ENCODE results near the gene MAPK7.

MAPK7 gene

GRCh38 chr17:19407601-19408345, 29.5 kb downstream of the MAPK7 start:
- in situ Hi-C loops (cut with HindIII; ENCODE audit: low pct_ligation_motif_present, low pct_unique_long_range_greater_than_20kb, low sequenced_read_pairs): no loop called here
- DNase-seq: no peak

GRCh38 chr17:19408346-19408710, 30.0 kb downstream of the MAPK7 start:
- DNase-seq: no peak
- in situ Hi-C loops (cut with HindIII; ENCODE audit: low pct_ligation_motif_present, low pct_unique_long_range_greater_than_20kb, low sequenced_read_pairs): no loop called here

- in situ Hi-C loops (cut with HindIII; ENCODE audit: low pct_ligation_motif_present, low pct_unique_long_range_greater_than_20kb, low sequenced_read_pairs): no loop called here
- no peak for DNase-seq
Observed at GRCh38 chr17:19409066-19409465, 30.8 kb downstream of the MAPK7 start.

GRCh38 chr17:19409509-19409908, 31.2 kb downstream of the MAPK7 start:
- no peak for DNase-seq

GRCh38 chr17:19410091-19410490, 31.8 kb downstream of the MAPK7 start:
- DNase-seq: no peak
- in situ Hi-C loops (cut with HindIII; ENCODE audit: low pct_ligation_motif_present, low pct_unique_long_range_greater_than_20kb, low sequenced_read_pairs): no loop called here

More at GRCh38 chr17:19409509-19409908, 31.2 kb downstream of the MAPK7 start:
- in situ Hi-C loops (cut with HindIII; ENCODE audit: low pct_ligation_motif_present, low pct_unique_long_range_greater_than_20kb, low sequenced_read_pairs): no loop called here

GRCh38 chr17:19410875-19411620, 32.8 kb downstream of the MAPK7 start, which contains the start of gene RNF112:
Gene RNF112, plus strand, starts transcription at chr17:19411232. Its CDS starts 177 bp downstream, at chr17:19411409.
- DNase-seq: no peak
- in situ Hi-C loops (cut with HindIII; ENCODE audit: low pct_ligation_motif_present, low pct_unique_long_range_greater_than_20kb, low sequenced_read_pairs): no loop called here

GRCh38 chr17:19411631-19412030, 33.3 kb downstream of the MAPK7 start:
- DNase-seq: no peak
- in situ Hi-C loops (cut with HindIII; ENCODE audit: low pct_ligation_motif_present, low pct_unique_long_range_greater_than_20kb, low sequenced_read_pairs): no loop called here

GRCh38 chr17:19412510-19412909, 34.2 kb downstream of the MAPK7 start:
- no peak for DNase-seq
- in situ Hi-C loops (cut with HindIII; ENCODE audit: low pct_ligation_motif_present, low pct_unique_long_range_greater_than_20kb, low sequenced_read_pairs): no loop called here

GRCh38 chr17:19412984-19413383, 34.7 kb downstream of the MAPK7 start:
- no peak for DNase-seq
- in situ Hi-C loops (cut with HindIII; ENCODE audit: low pct_ligation_motif_present, low pct_unique_long_range_greater_than_20kb, low sequenced_read_pairs): no loop called here

GRCh38 chr17:19413761-19414160, 35.5 kb downstream of the MAPK7 start:
- in situ Hi-C loops (cut with HindIII; ENCODE audit: low pct_ligation_motif_present, low pct_unique_long_range_greater_than_20kb, low sequenced_read_pairs): no loop called here
- no peak for DNase-seq

GRCh38 chr17:19414396-19415280, 36.3 kb downstream of the MAPK7 start:
- in situ Hi-C loops (cut with HindIII; ENCODE audit: low pct_ligation_motif_present, low pct_unique_long_range_greater_than_20kb, low sequenced_read_pairs): no loop called here
- DNase-seq: no peak

GRCh38 chr17:19415311-19415710, 37.0 kb downstream of the MAPK7 start:
- no peak for DNase-seq
- in situ Hi-C loops (cut with HindIII; ENCODE audit: low pct_ligation_motif_present, low pct_unique_long_range_greater_than_20kb, low sequenced_read_pairs): no loop called here

GRCh38 chr17:19415806-19416775, 37.8 kb downstream of the MAPK7 start:
- DNase-seq: no peak
- in situ Hi-C loops (cut with HindIII; ENCODE audit: low pct_ligation_motif_present, low pct_unique_long_range_greater_than_20kb, low sequenced_read_pairs): no loop called here

GRCh38 chr17:19417611-19418010, 39.3 kb downstream of the MAPK7 start:
- DNase-seq: no peak
- in situ Hi-C loops (cut with HindIII; ENCODE audit: low pct_ligation_motif_present, low pct_unique_long_range_greater_than_20kb, low sequenced_read_pairs): no loop called here

- in situ Hi-C loops (cut with HindIII; ENCODE audit: low pct_ligation_motif_present, low pct_unique_long_range_greater_than_20kb, low sequenced_read_pairs): no loop called here
- DNase-seq: no peak
Observed at GRCh38 chr17:19418251-19418992, 40.1 kb downstream of the MAPK7 start.

- in situ Hi-C loops (cut with HindIII; ENCODE audit: low pct_ligation_motif_present, low pct_unique_long_range_greater_than_20kb, low sequenced_read_pairs): no loop called here
- no peak for DNase-seq
Observed at GRCh38 chr17:19421219-19421618, 42.9 kb downstream of the MAPK7 start.

- no peak for DNase-seq
- in situ Hi-C loops (cut with HindIII; ENCODE audit: low pct_ligation_motif_present, low pct_unique_long_range_greater_than_20kb, low sequenced_read_pairs): no loop called here
Observed at GRCh38 chr17:19421926-19422325, 43.6 kb downstream of the MAPK7 start.
